ENCODE measurements around the gene RBM20. TPM values are rescaled to one million over a fixed set of nuclear protein-coding genes. Genes with fewer than 3 reads are reported as not detected.

The RBM20 gene
- total and polyA plus RNA-seq, 2 of the 4 experiments (the other 2 are of a cell fraction) = under 0.01 to 0.15 TPM

- no peak overlapping the region for H3K23ac ChIP-seq (ENCODE audit: low read depth, low read length)
- H3K56ac ChIP-seq (ENCODE audit: extremely low read depth, insufficient read depth, low read length) = no peak overlapping the region
- H3K36me3 ChIP-seq (ENCODE audit: control insufficient read depth, insufficient read depth, low read length) = no peaks in the 10 kb centered on the region
- 88% methylated on average over 3 of the region's 13 CpGs; no CpG with 5 or more reads in 1 of the 2 experiments for WGBS, 2 experiments (ENCODE audit: extremely low coverage in 2 of 2, insufficient read length in 1 of 2)
- no peak overlapping the region for H3K27ac ChIP-seq (ENCODE audit: insufficient read depth, low read length)
- H3K79me1 ChIP-seq (ENCODE audit: low read depth in 1 of 2, low read length in 2 of 2) = no peaks in the 10 kb centered on the region
- TF ChIP-seq RFX5 (IDR thresholded peaks at IDR 0.05; ENCODE audit: low read depth, low read length) (no peak), USF2 (IDR thresholded peaks at IDR 0.05; ENCODE audit: low read depth, low read length) (no peak), MXI1 (IDR thresholded peaks at IDR 0.05; ENCODE audit: borderline replicate concordance, low read depth, low read length) (no peak), CHD1 (IDR thresholded peaks at IDR 0.05; ENCODE audit: low read depth, low read length) (no peak), FOS (IDR thresholded peaks at IDR 0.05; ENCODE audit: low read depth, low read length) (no peak), MAZ (IDR thresholded peaks at IDR 0.05; ENCODE audit: borderline replicate concordance, low read depth, low read length) (no peak), ELK1 (IDR thresholded peaks at IDR 0.05; ENCODE audit: borderline replicate concordance, low read depth, low read length) (no peak), CTCF (conservative IDR thresholded peaks at IDR 0.05; ENCODE audit: low read depth, low read length) (no peak), BHLHE40 (IDR thresholded peaks at IDR 0.05; ENCODE audit: low read depth, low read length) (no peak), RAD21 (IDR thresholded peaks at IDR 0.05; ENCODE audit: low read length) (no peak), RCOR1 (IDR thresholded peaks at IDR 0.05; ENCODE audit: insufficient replicate concordance, low read length) (no peak), NFE2L2 (IDR thresholded peaks at IDR 0.05; ENCODE audit: low read depth, low read length) (no peak), MAFK (IDR thresholded peaks at IDR 0.05; ENCODE audit: low read depth, low read length) (no peak), SMC3 (IDR thresholded peaks at IDR 0.05; ENCODE audit: low read depth, low read length) (no peak)
- no peak overlapping the region for H4K8ac ChIP-seq (ENCODE audit: low read depth in 2 of 2, low read length in 2 of 2)
- no peaks in the 10 kb centered on the region for H3K9me1 ChIP-seq (ENCODE audit: insufficient read depth, low read length)
- POLR2A ChIA-PET (ENCODE audit: unreplicated experiment) = no interaction called here
- no peak overlapping the region for H3K4me3 ChIP-seq (ENCODE audit: insufficient read depth, low read depth, low read length)
- no peak overlapping the region for H2BK20ac ChIP-seq (ENCODE audit: low read depth, low read length)
- dilution Hi-C loops (cut with HindIII; ENCODE audit: low sequenced_read_pairs, unreplicated experiment) = no loop called here
- DNase-seq (no peak), ATAC-seq (ENCODE audit: low read depth) (no peak)
- H4K20me1 ChIP-seq (ENCODE audit: insufficient read depth, low read length) = no peaks in the 10 kb centered on the region
- CTCF ChIA-PET = interaction anchor here (2.2 kb wide), 1 partner anchor 7 kb away, joined by 14 read pairs; no protein-coding TSS in a partner anchor
- H2AFZ ChIP-seq (replicated peaks; ENCODE audit: low read length, poor library complexity) = no peak overlapping the region
- no peak overlapping the region for H3K18ac ChIP-seq (ENCODE audit: low read depth, low read length)
- no peak overlapping the region for H4K91ac ChIP-seq (ENCODE audit: insufficient read depth, low read depth, low read length)
- no peak overlapping the region for H3K14ac ChIP-seq (replicated peaks; ENCODE audit: low read depth, low read length)
- no TSS peak for BruUV-seq (replicated peaks)
- peaks cover 2% of the 10 kb centered on the region; the same call in 1 of the 2 replicates for H3K27me3 ChIP-seq (ENCODE audit: control insufficient read depth, insufficient read depth, low read length)
- no peak overlapping the region for H2BK15ac ChIP-seq (ENCODE audit: low read depth, low read length)
- H3K9ac ChIP-seq (ENCODE audit: low read depth, low read length) = no peak overlapping the region
- H2BK120ac ChIP-seq (ENCODE audit: low read depth, low read length) = no peak overlapping the region
- in situ Hi-C loops (cut with MboI; ENCODE audit: low sequenced_read_pairs) = no loop called here
- no peak overlapping the region for H3K4ac ChIP-seq (ENCODE audit: low read depth, low read length)
- H2AK5ac ChIP-seq (ENCODE audit: low read depth, low read length) = 0 out of 2 replicates have a peak overlapping the region, but pooled peaks have one; percentile 12
- no peak overlapping the region for H4K5ac ChIP-seq (ENCODE audit: low read depth, low read length)
- H3K4me1 ChIP-seq (ENCODE audit: control insufficient read depth, insufficient read depth, low read length) = no peaks in the 10 kb centered on the region
- intact Hi-C loops (cut with micrococcal nuclease) = loop anchor here (2.0 to 5.0 kb wide), 2 partner anchors 37 to 69 kb away; partner anchors contain the start of gene RBM20
- H2AK9ac ChIP-seq (replicated peaks; ENCODE audit: low read depth, low read length, poor library complexity) = no peak overlapping the region
- H2BK5ac ChIP-seq (ENCODE audit: low read depth, low read length, poor library complexity, severe bottlenecking) = no peak overlapping the region
- H3K9me3 ChIP-seq (ENCODE audit: control insufficient read depth, insufficient read depth, low read length) = no peaks in the 10 kb centered on the region
- H3K4me2 ChIP-seq (ENCODE audit: low read depth, low read length) = no peak overlapping the region
Observed at GRCh38 chr10:110679486-110680272, 35.5 kb downstream of the RBM20 start.
